HepG2 (cell line): ENCODE results near the gene ZNF586. TPM values are rescaled to one million over a fixed set of nuclear protein-coding genes. Genes with fewer than 3 reads are reported as not detected.

ENCODE experiments used
- ATAC-seq: fragments of 200-7000 bp; cut with Tn5 transposase; 3 replicates; pipeline ENCODE4 v1.9.1; 2020; ENCODE audit warnings: mild to moderate bottlenecking, moderate library complexity
- BruUV-seq: library from RNA; stranded (reverse); fragments of 400-500 nt; replicated peaks from 2 replicates; lab custom pipeline; 2021; lab: Mats Ljungman, UMichigan
- CTCF ChIA-PET: fragments of 300-600 bp; formaldehyde crosslinking; extraction: SDS; loops from one replicate; lab custom pipeline; 2021; ENCODE audit warnings: low total read pairs, inconsistent platforms, low intra/inter-chr PET ratio; lab: Yijun Ruan, JAX
- POLR2A ChIA-PET: fragments of 350-600 bp; sonication (Branson Sonifier 250); formaldehyde crosslinking; loops from one replicate; lab custom pipeline; 2020; ENCODE audit warnings: antibody characterized with exemption, inconsistent platforms; lab: Yijun Ruan, JAX
- DNase-seq: peaks from one replicate; pipeline ENCODE4 v3.0.0-alpha.2; 2015; ENCODE audit warnings: low spot score
- FAIRE-seq: peaks from 3 replicates; lab custom pipeline; 2011; peaks lifted over from hg19 to GRCh38; lab: Jason Lieb, UNC
- H2AFZ ChIP-seq: one replicate; pipeline ENCODE4 v1.6.1; 2011; ENCODE audit warnings: low read length, inconsistent platforms
- H3K27ac ChIP-seq: fragments of 300-600 bp; 3 replicates; pipeline ENCODE4 v1.8.0; 2011; ENCODE audit warnings: mixed run types, mild to moderate bottlenecking, mixed read lengths, low read length, inconsistent platforms; ENCODE audit not compliant: insufficient read depth; ENCODE audit errors: extremely low read length
- H3K27me3 ChIP-seq, 2 experiments: fragments of 200-600 bp in 1 of 2; 2 replicates in 1 of 2; 3 replicates in 1 of 2; pipeline versions ENCODE4 v1.6.0 to v1.8.0; 2011; ENCODE audit warnings: low read length in 2 of 2, mild to moderate bottlenecking in 2 of 2, moderate library complexity in 2 of 2, inconsistent platforms in 1 of 2; ENCODE audit not compliant: insufficient read depth in 2 of 2, control insufficient read depth in 1 of 2
- H3K36me3 ChIP-seq, 2 experiments: fragments of 200-600 bp in 1 of 2; replicated peaks in 1 of 2; 2 replicates in 1 of 2; 3 replicates in 1 of 2; pipeline versions ENCODE4 v1.5.1 to v1.8.0; 2011; ENCODE audit warnings: low read length in 2 of 2, inconsistent platforms in 1 of 2; ENCODE audit not compliant: insufficient read depth in 2 of 2, control insufficient read depth in 1 of 2
- H3K4me1 ChIP-seq: 2 replicates; pipeline ENCODE4 v1.5.1; 2012; ENCODE audit warnings: low read length, inconsistent platforms; ENCODE audit not compliant: insufficient read depth
- H3K4me2 ChIP-seq: 2 replicates; pipeline ENCODE4 v1.6.0; 2011; ENCODE audit warnings: low read depth, low read length, inconsistent platforms
- H3K4me3 ChIP-seq, 3 experiments: fragments of 200-600 bp in 1 of 3; sonication (generic), shearing (Covaris generic) in 1 of 3; replicated peaks in 1 of 3; 2 replicates each; pipeline ENCODE4 v1.5.1; 2011 to 2016; ENCODE audit warnings: low read length in 3 of 3, inconsistent platforms in 2 of 3, low read depth in 2 of 3, mild to moderate bottlenecking in 2 of 3, control low read depth in 1 of 3, mixed read lengths in 1 of 3; ENCODE audit not compliant: insufficient read depth in 1 of 3
- H3K79me2 ChIP-seq: one replicate; pipeline ENCODE4 v1.6.1; 2011; ENCODE audit warnings: low read length, inconsistent platforms; ENCODE audit not compliant: insufficient read depth
- H3K9ac ChIP-seq: 2 replicates; pipeline ENCODE4 v1.6.0; 2011; ENCODE audit warnings: mild to moderate bottlenecking, low read depth, low read length, inconsistent platforms; ENCODE audit not compliant: insufficient read depth
- H3K9me3 ChIP-seq: 2 replicates; pipeline ENCODE4 v1.5.1; 2012; ENCODE audit warnings: mild to moderate bottlenecking, low read length
- H4K20me1 ChIP-seq: 2 replicates; pipeline ENCODE4 v1.6.0; 2011; ENCODE audit warnings: inconsistent platforms, mild to moderate bottlenecking, low read length, moderate library complexity; ENCODE audit not compliant: insufficient read depth
- BORCS8-MEF2B ChIP-seq: sonication (generic); formaldehyde crosslinking; IDR thresholded peaks from 2 replicates; pipeline ENCODE4 v1.8.0; 2022; ENCODE audit warnings: mild to moderate bottlenecking, missing genetic modification reagents
- IKZF1 ChIP-seq: fragments of 450-650 bp; IDR thresholded peaks from 2 replicates; pipeline ENCODE4 v1.7.1; 2016
- ZNF224 ChIP-seq: sonication (generic); formaldehyde crosslinking; IDR thresholded peaks from 2 replicates; pipeline ENCODE4 v1.5.0; 2020; ENCODE audit warnings: mild to moderate bottlenecking, missing genetic modification reagents
- ZNF317 ChIP-seq: sonication (generic); formaldehyde crosslinking; IDR thresholded peaks from 2 replicates; pipeline ENCODE4 v1.5.0; 2020; ENCODE audit warnings: mild to moderate bottlenecking, missing genetic modification reagents
- WGBS: methylation state at CpG from one replicate; pipeline ENCODE4 v1.1.6; 2017; ENCODE audit warnings: low lambda C conversion rate; 5-methylcytosine and 5-hydroxymethylcytosine counted together
- in situ Hi-C: cut with HindIII; loops from 2 replicates; pipeline ENCODE4 v1.10.0; 2017; ENCODE audit warnings: low pct_unique_long_range_greater_than_20kb; ENCODE audit not compliant: extremely low pct_ligation_motif_present
- intact Hi-C: fragments of 100-400 bp; cut with micrococcal nuclease; formaldehyde crosslinking; loops from one replicate; pipeline ENCODE4 v1.10.0; 2022; ENCODE audit not compliant: unreplicated experiment
- polyA plus RNA-seq, 8 experiments: library from polyadenylated mRNA; depleted of rRNA in 3 of 8; stranded (reverse) in 7 of 8; unstranded in 1 of 8; fragments of >200 nt; fragmentation: Illumina TruSeq in 4 of 8; extraction: Trizol in 4 of 8; gene quantifications; 2 replicates each; pipeline versions ENCODE4 v1.2.1 to v1.2.3, GENCODE V29; 2011 to 2016; ENCODE audit warnings: low read depth in 4 of 8, missing spikeins in 1 of 8, mixed read lengths in 1 of 8; ENCODE audit not compliant: insufficient read depth in 1 of 8
- total RNA-seq, 5 experiments: library from RNA; depleted of rRNA; stranded (reverse); fragments of >200 nt; fragmentation: Illumina TruSeq; extraction: Trizol; gene quantifications; 2 replicates each; pipeline ENCODE4 v1.2.3, GENCODE V29; 2016; ENCODE audit warnings: low read depth in 1 of 5
- TF ChIP-seq, protein P1 (sequence below): sonication (generic); formaldehyde crosslinking; IDR thresholded peaks from 2 replicates; pipeline ENCODE4 v1.8.1; 2023; ENCODE audit warnings: mild to moderate bottlenecking, moderate library complexity, missing genetic modification reagents
- TF ChIP-seq, protein P2 (sequence below): sonication (generic); formaldehyde crosslinking; IDR thresholded peaks from 2 replicates; pipeline ENCODE4 v1.8.0; 2022; ENCODE audit warnings: mild to moderate bottlenecking, missing genetic modification reagents, moderate library complexity

ZNF586 gene
- total and polyA plus RNA-seq, 2 of the 13 experiments (the other 11 are each of a cell fraction or from before 2014, with no cell fraction given), result 0.50 to 3.4 TPM

DNA sequence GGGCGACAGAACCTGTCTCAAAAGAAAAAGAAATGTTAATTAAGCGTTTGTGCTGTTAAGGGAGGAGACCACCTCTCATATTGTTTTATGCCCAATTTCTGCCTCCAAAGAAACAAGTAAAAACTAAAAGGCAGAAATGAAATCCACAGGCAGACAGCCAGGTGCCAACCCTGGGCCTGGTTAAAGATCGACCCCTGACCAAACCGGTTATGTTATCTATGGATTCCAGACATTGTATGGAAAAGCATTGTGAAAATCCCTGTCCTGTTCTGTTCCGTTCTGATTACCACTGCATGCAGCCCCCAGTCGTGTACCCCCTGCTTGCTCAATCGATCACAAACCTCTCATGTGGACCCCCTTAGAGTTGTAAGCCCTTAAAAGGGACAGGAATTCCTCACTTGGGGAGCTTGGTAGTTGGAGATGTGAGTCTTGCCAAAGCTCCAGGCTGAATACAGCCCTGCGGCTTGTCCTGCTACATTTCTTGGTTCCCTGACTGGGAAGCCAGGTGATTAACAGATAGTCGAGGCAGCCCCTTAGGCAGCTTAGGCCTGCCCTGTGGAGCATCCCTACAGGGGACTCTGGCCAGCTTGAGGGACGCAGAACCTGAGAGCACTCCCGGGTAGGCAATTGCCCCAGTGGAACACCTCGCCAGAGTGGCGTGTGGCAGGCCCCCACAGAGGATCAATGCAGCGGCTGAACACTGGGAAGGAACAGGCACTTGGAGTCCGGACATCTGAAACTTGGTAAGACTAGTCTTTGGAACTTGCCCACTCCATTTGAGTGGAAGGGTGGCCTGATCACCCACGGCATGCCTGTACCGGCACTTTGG lies 46.0 kb downstream of the ZNF586 start:
- BruUV-seq, result no TSS peak
- no peak for ATAC-seq
- POLR2A ChIA-PET, result interaction anchor here (0.9 to 1.7 kb wide), 7 partner anchors 11 to 465 kb away, joined by 3 to 12 read pairs (median 4); partner anchors contain the start of genes ZNF304, ZNF551, ZNF587 and ZNF776
- Histone ChIP-seq H3K4me1 (peaks cover 51% of the 10 kb centered on the region), H3K4me2 (peak overlapping the region; percentile 88), H3K27me3 (no peaks in the 10 kb centered on the region; a peak in 1 of 5 replicates), H2AFZ (no peak overlapping the region), H4K20me1 (peaks cover under 1% of the 10 kb centered on the region; the same call in 1 of the 2 replicates), H3K79me2 (peaks cover 29% of the 10 kb centered on the region), H3K9ac (peak overlapping the region; percentile 92), H3K9me3 (no peaks in the 10 kb centered on the region), H3K36me3 (peaks cover 0 to 1% of the 10 kb centered on the region in 2 experiments; a peak in 4 of 5 replicates), H3K4me3 (peak overlapping the region; percentile 87 to 99 (median 91)), H3K27ac (peak overlapping the region; percentile 92)
- CTCF ChIA-PET, result no interaction called here
- intact Hi-C loops (no loop called here), in situ Hi-C loops (no loop called here)
- TF ChIP-seq IKZF1, result no peak
- TF ChIP-seq, protein P1, sequence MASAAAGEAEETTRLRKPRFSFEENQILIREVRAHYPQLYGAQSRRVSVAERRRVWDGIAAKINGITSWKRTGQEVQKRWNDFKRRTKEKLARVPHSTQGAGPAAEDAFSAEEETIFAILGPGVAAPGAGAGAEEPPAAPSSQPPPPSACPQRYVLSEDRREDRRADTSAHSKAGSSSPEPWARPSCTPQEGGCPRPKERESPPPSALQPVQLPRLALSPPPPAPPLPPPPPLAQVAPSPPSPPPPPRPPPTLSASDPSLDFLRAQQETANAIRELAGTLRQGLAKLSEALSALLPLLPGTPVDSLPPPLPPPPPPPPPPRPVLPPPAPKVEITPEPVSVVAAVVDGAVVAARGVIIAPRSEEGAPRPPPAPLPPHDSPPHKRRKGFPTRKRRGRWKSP, result 0 out of 2 replicates have a peak, but pooled peaks have one; percentile 3
- TF ChIP-seq ZNF224 (CRISPR knock-in tag), result 0 out of 2 replicates have a peak, but pooled peaks have one; percentile 2
- TF ChIP-seq, protein P2, sequence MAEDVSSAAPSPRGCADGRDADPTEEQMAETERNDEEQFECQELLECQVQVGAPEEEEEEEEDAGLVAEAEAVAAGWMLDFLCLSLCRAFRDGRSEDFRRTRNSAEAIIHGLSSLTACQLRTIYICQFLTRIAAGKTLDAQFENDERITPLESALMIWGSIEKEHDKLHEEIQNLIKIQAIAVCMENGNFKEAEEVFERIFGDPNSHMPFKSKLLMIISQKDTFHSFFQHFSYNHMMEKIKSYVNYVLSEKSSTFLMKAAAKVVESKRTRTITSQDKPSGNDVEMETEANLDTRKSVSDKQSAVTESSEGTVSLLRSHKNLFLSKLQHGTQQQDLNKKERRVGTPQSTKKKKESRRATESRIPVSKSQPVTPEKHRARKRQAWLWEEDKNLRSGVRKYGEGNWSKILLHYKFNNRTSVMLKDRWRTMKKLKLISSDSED (CRISPR knock-in tag), result no peak
- 0 out of 2 replicates have a peak, but pooled peaks have one; percentile 26 for TF ChIP-seq ZNF317 (CRISPR knock-in tag)
- no peak; the same call in 1 of the 2 replicates for TF ChIP-seq BORCS8-MEF2B (CRISPR knock-in tag)
- FAIRE-seq, result no peak
- 53% methylated on average over 14 of the region's 17 CpGs for WGBS
- no peak for DNase-seq
